T-helper 1 cell treated with Interleukin-12 subunit alpha and Interleukin-12 subunit beta and Interleukin-4 antibody, amounts not matched to agents 30 μg/mL and 1 μg/mL, for 36 hours (primary cell): Measurements from ENCODE around the gene ZNHIT2.

Experiments used
- H3K27ac Mint-ChIP-seq: one replicate; pipeline ENCODE4 v1.8.0; 2021; ENCODE audit warnings: mild to moderate bottlenecking, mixed read lengths
- H3K27me3 Mint-ChIP-seq: one replicate; pipeline ENCODE4 v1.8.0; 2021; ENCODE audit warnings: low read depth, mixed read lengths
- H3K36me3 Mint-ChIP-seq: one replicate; pipeline ENCODE4 v1.8.0; 2021; ENCODE audit warnings: low read depth, mixed read lengths
- H3K4me1 Mint-ChIP-seq: one replicate; pipeline ENCODE4 v1.8.0; 2021; ENCODE audit warnings: low read depth, mixed read lengths
- H3K4me3 Mint-ChIP-seq: one replicate; pipeline ENCODE4 v1.8.0; 2021; ENCODE audit warnings: mild to moderate bottlenecking, moderate library complexity, mixed read lengths
- H3K9me3 Mint-ChIP-seq: one replicate; pipeline ENCODE4 v1.8.0; 2021; ENCODE audit warnings: mixed read lengths

The ZNHIT2 gene

GRCh38 chr11:65118097-65118837, 766 bp upstream of the ZNHIT2 start:
- Mint-ChIP-seq H3K4me3 (peak overlapping the region; percentile 85), H3K4me1 (peaks cover 26% of the 10 kb centered on the region), H3K27ac (peak overlapping the region; percentile 91), H3K27me3 (no peaks in the 10 kb centered on the region), H3K36me3 (peaks cover 36% of the 10 kb centered on the region), H3K9me3 (no peaks in the 10 kb centered on the region)

GRCh38 chr11:65116370-65117205, 913 bp downstream of the ZNHIT2 start:
- Mint-ChIP-seq H3K4me3 (peak overlapping the region; percentile 85), H3K27me3 (no peaks in the 10 kb centered on the region), H3K9me3 (no peaks in the 10 kb centered on the region), H3K36me3 (peaks cover 27% of the 10 kb centered on the region), H3K27ac (peak overlapping the region; percentile 87), H3K4me1 (peaks cover 26% of the 10 kb centered on the region)

- H3K36me3 Mint-ChIP-seq: peaks cover 17% of the 10 kb centered on the region
- peak overlapping the region; percentile 85 for H3K4me3 Mint-ChIP-seq
- peaks cover 27% of the 10 kb centered on the region for H3K4me1 Mint-ChIP-seq
- no peaks in the 10 kb centered on the region for H3K27me3 Mint-ChIP-seq
- H3K27ac Mint-ChIP-seq: no peak overlapping the region
- no peaks in the 10 kb centered on the region for H3K9me3 Mint-ChIP-seq
Measured at GRCh38 chr11:65115361-65116082, 2.0 kb downstream of the ZNHIT2 start.

- peaks cover 14% of the 10 kb centered on the region for H3K36me3 Mint-ChIP-seq
Measured at GRCh38 chr11:65114538-65115171, 2.8 kb downstream of the ZNHIT2 start.

GRCh38 chr11:65113839-65114238, 3.7 kb downstream of the ZNHIT2 start:
- Mint-ChIP-seq H3K36me3 (peaks cover 10% of the 10 kb centered on the region), H3K4me1 (peaks cover 28% of the 10 kb centered on the region), H3K27me3 (no peaks in the 10 kb centered on the region), H3K4me3 (peak overlapping the region; percentile 90), H3K27ac (peak overlapping the region; percentile 74), H3K9me3 (no peaks in the 10 kb centered on the region)

More at GRCh38 chr11:65114538-65115171, 2.8 kb downstream of the ZNHIT2 start:
- no peaks in the 10 kb centered on the region for H3K27me3 Mint-ChIP-seq
- peak overlapping the region; percentile 52 for H3K27ac Mint-ChIP-seq
- no peaks in the 10 kb centered on the region for H3K9me3 Mint-ChIP-seq
- peaks cover 31% of the 10 kb centered on the region for H3K4me1 Mint-ChIP-seq
- peak overlapping the region; percentile 25 for H3K4me3 Mint-ChIP-seq

GRCh38 chr11:65113361-65113756, 4.1 kb downstream of the ZNHIT2 start:
- Mint-ChIP-seq H3K27ac (peak overlapping the region; percentile 74), H3K27me3 (no peaks in the 10 kb centered on the region), H3K4me3 (peak overlapping the region; percentile 90), H3K4me1 (peaks cover 24% of the 10 kb centered on the region), H3K36me3 (peaks cover 6% of the 10 kb centered on the region), H3K9me3 (no peaks in the 10 kb centered on the region)

- peak overlapping the region; percentile 74 for H3K27ac Mint-ChIP-seq
- no peaks in the 10 kb centered on the region for H3K9me3 Mint-ChIP-seq
- peaks cover 21% of the 10 kb centered on the region for H3K4me1 Mint-ChIP-seq
- peaks cover 3% of the 10 kb centered on the region for H3K36me3 Mint-ChIP-seq
- H3K4me3 Mint-ChIP-seq: peak overlapping the region; percentile 90
- H3K27me3 Mint-ChIP-seq: no peaks in the 10 kb centered on the region
Measured at GRCh38 chr11:65112546-65113360, 4.7 kb downstream of the ZNHIT2 start.

GRCh38 chr11:65111744-65112545, 5.6 kb downstream of the ZNHIT2 start, which contains the start of gene TM7SF2:
Gene TM7SF2, plus strand, starts transcription at chr11:65111872. Its CDS starts 144 bp downstream, at chr11:65112016.
- Mint-ChIP-seq H3K4me1 (peaks cover 21% of the 10 kb centered on the region), H3K36me3 (peaks cover 3% of the 10 kb centered on the region)

GRCh38 chr11:65111159-65111743, 6.2 kb downstream of the ZNHIT2 start:
- Mint-ChIP-seq H3K27me3 (no peaks in the 10 kb centered on the region), H3K9me3 (no peaks in the 10 kb centered on the region), H3K27ac (peak overlapping the region; percentile 91), H3K4me3 (peak overlapping the region; percentile 90), H3K4me1 (peaks cover 21% of the 10 kb centered on the region), H3K36me3 (peaks cover 6% of the 10 kb centered on the region)

More at GRCh38 chr11:65111744-65112545, 5.6 kb downstream of the ZNHIT2 start, which contains the start of gene TM7SF2:
- Mint-ChIP-seq H3K4me3 (peak within 1 kb of the TSS; percentile 90), H3K27ac (peak within 1 kb of the TSS; percentile 91), H3K9me3 (no peaks in the 10 kb centered on the region), H3K27me3 (no peaks in the 10 kb centered on the region)

GRCh38 chr11:65110354-65110861, 7.1 kb downstream of the ZNHIT2 start:
- Mint-ChIP-seq H3K4me1 (peaks cover 21% of the 10 kb centered on the region), H3K9me3 (no peaks in the 10 kb centered on the region), H3K27me3 (no peaks in the 10 kb centered on the region), H3K4me3 (peak overlapping the region; percentile 7), H3K36me3 (peaks cover 10% of the 10 kb centered on the region), H3K27ac (peak overlapping the region; percentile 21)

GRCh38 chr11:65109231-65110198, 8.0 kb downstream of the ZNHIT2 start:
- Mint-ChIP-seq H3K27me3 (no peaks in the 10 kb centered on the region), H3K4me3 (no peak overlapping the region), H3K36me3 (peaks cover 13% of the 10 kb centered on the region), H3K4me1 (peaks cover 24% of the 10 kb centered on the region), H3K27ac (peak overlapping the region; percentile 21), H3K9me3 (no peaks in the 10 kb centered on the region)
